ENCODE measurements around the gene DOCK4. TPM values are rescaled to one million over a fixed set of nuclear protein-coding genes. Genes with fewer than 3 reads are reported as not detected.

The DOCK4 gene
- total and polyA plus RNA-seq, 2 of the 8 experiments (the other 6 are each of a cell fraction or from before 2014, with no cell fraction given), result 5.1 to 23.6 TPM

DNA sequence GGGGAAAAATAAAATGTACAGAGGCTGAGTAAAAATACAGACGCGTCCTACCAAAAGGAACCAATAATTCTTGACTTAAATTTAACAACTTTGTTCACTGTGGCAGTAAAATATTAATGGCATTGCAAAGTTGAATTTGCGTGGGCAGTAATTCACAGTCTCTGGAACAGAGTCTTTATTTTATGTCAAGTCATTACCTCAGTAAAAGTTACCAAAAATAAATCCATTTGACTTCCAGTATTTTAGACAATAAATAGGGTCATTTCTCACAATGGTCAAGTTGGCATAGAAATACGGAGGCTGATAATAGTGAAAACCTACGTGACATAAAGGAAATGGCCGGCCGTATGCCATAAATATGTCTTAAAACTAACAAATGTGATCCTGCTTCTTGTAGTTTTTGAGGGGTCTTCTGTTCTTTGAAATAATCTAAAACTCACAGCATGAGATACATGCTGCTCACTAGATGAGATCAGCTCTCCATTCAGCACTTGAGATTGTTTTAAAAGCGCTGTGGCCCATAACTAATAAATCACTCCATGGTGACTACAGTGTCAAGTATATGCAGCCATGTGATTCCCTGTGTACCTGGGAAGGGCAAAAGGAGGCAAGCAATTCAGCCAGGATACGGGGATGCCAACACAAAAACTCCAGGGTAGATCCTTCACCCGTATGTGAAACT, 75.3 kb downstream of the DOCK4 start:
- WGBS, 2 experiments (ENCODE audit: extremely low coverage in 1 of 2, insufficient coverage in 1 of 2, insufficient read length in 1 of 2, insufficient replicate concordance in 2 of 2, low coverage in 1 of 2, low lambda C conversion rate in 2 of 2, missing lambda C conversion rate in 1 of 2), result 92% methylated on average over 10 of the region's 10 CpGs; no CpG with 5 or more reads in 1 of the 2 experiments
- ChIA-PET POLR2A (ENCODE audit: partially characterized antibody) (interaction anchor here (2.2 kb wide), 1 partner anchor 11 kb away, joined by 7 read pairs; no protein-coding TSS in a partner anchor), CTCF (ENCODE audit: partially characterized antibody) (interaction anchor here (1.1 kb wide), 1 partner anchor 17 kb away, joined by 3 read pairs; no protein-coding TSS in a partner anchor)
- no peaks in the 10 kb centered on the region for H3K27me3 ChIP-seq (replicated peaks in 1 of 4; ENCODE audit: control insufficient read depth in 3 of 4, extremely low read depth in 1 of 4, insufficient read depth in 3 of 4, low read length in 3 of 4)
- peaks cover 2% of the 10 kb centered on the region; the same call in 1 of the 2 replicates for H3K79me1 ChIP-seq (ENCODE audit: low read depth, low read length)
- H3K14ac ChIP-seq (ENCODE audit: insufficient read length), result no peak overlapping the region
- peak overlapping the region; percentile 54 for H3K4ac ChIP-seq (replicated peaks; ENCODE audit: insufficient read length, low read depth, low read length)
- no peaks in the 10 kb centered on the region for H3K23me2 ChIP-seq (ENCODE audit: low read depth, low read length)
- H2BK5ac ChIP-seq (ENCODE audit: low read depth, low read length), result no peak overlapping the region
- no peak overlapping the region for H3K27ac ChIP-seq (ENCODE audit: low read depth, low read length)
- H3K9me3 ChIP-seq (ENCODE audit: insufficient read depth in 2 of 2, low read depth in 1 of 2, low read length in 1 of 2), result 0 out of 4 replicates have a peak, but pooled peaks cover 0 to 4% of the 10 kb centered on the region in 2 experiments
- no peak overlapping the region for H2BK20ac ChIP-seq (ENCODE audit: low read length)
- no peak overlapping the region for H2BK15ac ChIP-seq (ENCODE audit: low read length)
- no peak overlapping the region for H2AFZ ChIP-seq (ENCODE audit: low read length)
- no peak overlapping the region for H2BK120ac ChIP-seq (replicated peaks; ENCODE audit: low read depth, low read length)
- no peak for FAIRE-seq
- H3K79me2 ChIP-seq (ENCODE audit: control insufficient read depth in 1 of 2, insufficient read depth in 2 of 2, low read length in 2 of 2), result peaks cover 0 to 29% of the 10 kb centered on the region in 2 experiments; a peak in 2 of 4 replicates
- peaks cover 0 to 12% (median 4%) of the 10 kb centered on the region in 4 experiments; a peak in 2 of 7 replicates for H3K4me1 ChIP-seq (replicated peaks in 1 of 4; ENCODE audit: control insufficient read depth in 3 of 4, insufficient read depth in 4 of 4, low read length in 3 of 4)
- H4K5ac ChIP-seq (ENCODE audit: insufficient read length, low read depth, low read length), result no peak overlapping the region
- no peak overlapping the region for H4K91ac ChIP-seq (replicated peaks; ENCODE audit: insufficient read length, low read length)
- no peak overlapping the region for H2BK12ac ChIP-seq (ENCODE audit: low read depth, low read length)
- no peak overlapping the region for H2AK5ac ChIP-seq (ENCODE audit: low read depth, low read length)
- no peaks in the 10 kb centered on the region for H4K20me1 ChIP-seq (replicated peaks in 1 of 2; ENCODE audit: control insufficient read depth in 1 of 2, insufficient read depth in 2 of 2, low read length in 2 of 2)
- no peak overlapping the region for H3K56ac ChIP-seq (replicated peaks; ENCODE audit: insufficient read length, low read depth, low read length)
- no peak overlapping the region for H3K9ac ChIP-seq (replicated peaks in 1 of 4; ENCODE audit: extremely low read depth in 1 of 4, low read depth in 3 of 4, low read length in 3 of 4)
- H3K36me3 ChIP-seq (ENCODE audit: control insufficient read depth in 2 of 4, insufficient read depth in 4 of 4, low read length in 3 of 4), result no peaks in the 10 kb centered on the region
- no peak overlapping the region for H3K23ac ChIP-seq (ENCODE audit: insufficient read length)
- no peak overlapping the region for H4K8ac ChIP-seq (ENCODE audit: extremely low read depth, insufficient read depth, low read length)
- no peak overlapping the region for H3K18ac ChIP-seq (ENCODE audit: extremely low read depth, low read length)
- no peak overlapping the region for H3K4me3 ChIP-seq (ENCODE audit: extremely low read depth in 1 of 4, insufficient read depth in 2 of 4, low read depth in 3 of 4, low read length in 4 of 4)
- no peak for DNase-seq (ENCODE audit: low read depth in 1 of 2, low spot score in 2 of 2)
- H3K4me2 ChIP-seq (ENCODE audit: insufficient read depth in 1 of 2, low read depth in 2 of 2, low read length in 2 of 2), result no peak overlapping the region
- TF ChIP-seq, protein P1, sequence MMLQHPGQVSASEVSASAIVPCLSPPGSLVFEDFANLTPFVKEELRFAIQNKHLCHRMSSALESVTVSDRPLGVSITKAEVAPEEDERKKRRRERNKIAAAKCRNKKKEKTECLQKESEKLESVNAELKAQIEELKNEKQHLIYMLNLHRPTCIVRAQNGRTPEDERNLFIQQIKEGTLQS (IDR thresholded peaks at IDR 0.05; ENCODE audit: insufficient read depth, low read depth, low read length), result no peak
- TF ChIP-seq SRF (IDR thresholded peaks at IDR 0.05; ENCODE audit: low read depth, low read length), result no peak
- TF ChIP-seq, protein P2, sequence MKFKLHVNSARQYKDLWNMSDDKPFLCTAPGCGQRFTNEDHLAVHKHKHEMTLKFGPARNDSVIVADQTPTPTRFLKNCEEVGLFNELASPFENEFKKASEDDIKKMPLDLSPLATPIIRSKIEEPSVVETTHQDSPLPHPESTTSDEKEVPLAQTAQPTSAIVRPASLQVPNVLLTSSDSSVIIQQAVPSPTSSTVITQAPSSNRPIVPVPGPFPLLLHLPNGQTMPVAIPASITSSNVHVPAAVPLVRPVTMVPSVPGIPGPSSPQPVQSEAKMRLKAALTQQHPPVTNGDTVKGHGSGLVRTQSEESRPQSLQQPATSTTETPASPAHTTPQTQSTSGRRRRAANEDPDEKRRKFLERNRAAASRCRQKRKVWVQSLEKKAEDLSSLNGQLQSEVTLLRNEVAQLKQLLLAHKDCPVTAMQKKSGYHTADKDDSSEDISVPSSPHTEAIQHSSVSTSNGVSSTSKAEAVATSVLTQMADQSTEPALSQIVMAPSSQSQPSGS (IDR thresholded peaks at IDR 0.05; ENCODE audit: low read length), result no peak
- TF ChIP-seq, protein P3, sequence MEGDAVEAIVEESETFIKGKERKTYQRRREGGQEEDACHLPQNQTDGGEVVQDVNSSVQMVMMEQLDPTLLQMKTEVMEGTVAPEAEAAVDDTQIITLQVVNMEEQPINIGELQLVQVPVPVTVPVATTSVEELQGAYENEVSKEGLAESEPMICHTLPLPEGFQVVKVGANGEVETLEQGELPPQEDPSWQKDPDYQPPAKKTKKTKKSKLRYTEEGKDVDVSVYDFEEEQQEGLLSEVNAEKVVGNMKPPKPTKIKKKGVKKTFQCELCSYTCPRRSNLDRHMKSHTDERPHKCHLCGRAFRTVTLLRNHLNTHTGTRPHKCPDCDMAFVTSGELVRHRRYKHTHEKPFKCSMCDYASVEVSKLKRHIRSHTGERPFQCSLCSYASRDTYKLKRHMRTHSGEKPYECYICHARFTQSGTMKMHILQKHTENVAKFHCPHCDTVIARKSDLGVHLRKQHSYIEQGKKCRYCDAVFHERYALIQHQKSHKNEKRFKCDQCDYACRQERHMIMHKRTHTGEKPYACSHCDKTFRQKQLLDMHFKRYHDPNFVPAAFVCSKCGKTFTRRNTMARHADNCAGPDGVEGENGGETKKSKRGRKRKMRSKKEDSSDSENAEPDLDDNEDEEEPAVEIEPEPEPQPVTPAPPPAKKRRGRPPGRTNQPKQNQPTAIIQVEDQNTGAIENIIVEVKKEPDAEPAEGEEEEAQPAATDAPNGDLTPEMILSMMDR (IDR thresholded peaks at IDR 0.05; ENCODE audit: control extremely low read depth in 1 of 3, insufficient read depth in 1 of 3, low read depth in 1 of 3, low read length in 3 of 3), result no peak
- TF ChIP-seq CBX5 (IDR thresholded peaks at IDR 0.05; ENCODE audit: low read depth, low read length), result no peak
- no peak for TF ChIP-seq TCF12 (IDR thresholded peaks at IDR 0.05; ENCODE audit: low read depth, low read length)
- TF ChIP-seq SAP30 (IDR thresholded peaks at IDR 0.05; ENCODE audit: insufficient read depth, insufficient replicate concordance, low read length), result no peak

Measured in H1 (cell line).